ENCODE data around the gene IL1RAP. TPM values are rescaled to one million over a fixed set of nuclear protein-coding genes. Genes with fewer than 3 reads are reported as not detected.

Gene IL1RAP
- polyA plus RNA-seq, 3 donors: 8.0 to 12.6 (median 11.8) TPM

- intact Hi-C loops (cut with micrococcal nuclease): no loop called here
These were observed 20.9 kb upstream of the IL1RAP start for GRCh38 chr3:190492966-190493365.

DNA sequence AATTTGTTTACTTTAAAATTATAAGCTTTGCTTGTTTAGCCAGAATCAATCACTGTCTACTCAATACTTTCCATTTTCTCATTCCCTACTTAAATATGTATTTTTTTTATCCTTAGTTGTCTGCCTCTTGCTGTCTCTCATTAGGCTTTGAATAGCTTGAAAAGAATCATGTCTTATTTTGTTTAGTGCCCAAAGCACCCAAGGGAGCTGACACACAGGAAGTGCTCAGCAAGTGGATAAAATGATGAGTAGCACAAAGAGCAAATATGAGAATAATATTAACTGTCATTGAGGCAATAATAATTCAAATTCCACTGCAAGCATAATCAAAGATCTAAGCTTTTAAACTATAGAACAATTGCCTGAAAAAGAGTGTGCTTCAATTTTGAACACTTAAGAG is 19.0 kb upstream of the IL1RAP start:
- peaks cover 6% of the 10 kb centered on the region for H3K4me1 Mint-ChIP-seq
- peaks cover 8 to 20% (median 15%) of the 10 kb centered on the region in 3 donors for H3K27me3 Mint-ChIP-seq (ENCODE audit: low read depth in 3 of 3)
- H3K4me2 ChIP-seq (replicated peaks; ENCODE audit: extremely low read depth, low read length, poor library complexity, severe bottlenecking): no peak overlapping the region
- H3K36me3 ChIP-seq (replicated peaks in 1 of 2; ENCODE audit: control insufficient read depth in 1 of 2, insufficient read depth in 2 of 2, low read length in 2 of 2): no peaks in the 10 kb centered on the region
- H3K27me3 ChIP-seq (ENCODE audit: control insufficient read depth in 2 of 2, insufficient read depth in 2 of 2, low read length in 2 of 2): peaks cover 21 to 27% of the 10 kb centered on the region in 2 donors
- H2AFZ ChIP-seq (ENCODE audit: insufficient read depth, low read depth, low read length, poor library complexity, severe bottlenecking): no peak overlapping the region
- TF ChIP-seq, protein P1, sequence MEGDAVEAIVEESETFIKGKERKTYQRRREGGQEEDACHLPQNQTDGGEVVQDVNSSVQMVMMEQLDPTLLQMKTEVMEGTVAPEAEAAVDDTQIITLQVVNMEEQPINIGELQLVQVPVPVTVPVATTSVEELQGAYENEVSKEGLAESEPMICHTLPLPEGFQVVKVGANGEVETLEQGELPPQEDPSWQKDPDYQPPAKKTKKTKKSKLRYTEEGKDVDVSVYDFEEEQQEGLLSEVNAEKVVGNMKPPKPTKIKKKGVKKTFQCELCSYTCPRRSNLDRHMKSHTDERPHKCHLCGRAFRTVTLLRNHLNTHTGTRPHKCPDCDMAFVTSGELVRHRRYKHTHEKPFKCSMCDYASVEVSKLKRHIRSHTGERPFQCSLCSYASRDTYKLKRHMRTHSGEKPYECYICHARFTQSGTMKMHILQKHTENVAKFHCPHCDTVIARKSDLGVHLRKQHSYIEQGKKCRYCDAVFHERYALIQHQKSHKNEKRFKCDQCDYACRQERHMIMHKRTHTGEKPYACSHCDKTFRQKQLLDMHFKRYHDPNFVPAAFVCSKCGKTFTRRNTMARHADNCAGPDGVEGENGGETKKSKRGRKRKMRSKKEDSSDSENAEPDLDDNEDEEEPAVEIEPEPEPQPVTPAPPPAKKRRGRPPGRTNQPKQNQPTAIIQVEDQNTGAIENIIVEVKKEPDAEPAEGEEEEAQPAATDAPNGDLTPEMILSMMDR (IDR thresholded peaks at IDR 0.05): no peak
- H3K27ac Mint-ChIP-seq: no peak overlapping the region
- H3K9me3 ChIP-seq (replicated peaks in 1 of 2; ENCODE audit: control insufficient read depth in 1 of 2, insufficient read depth in 1 of 2, low read length in 2 of 2): no peaks in the 10 kb centered on the region
- peaks cover 0 to 2% (median 0%) of the 10 kb centered on the region in 7 donors for H3K9me3 Mint-ChIP-seq
- H3K4me3 ChIP-seq (replicated peaks in 1 of 3; ENCODE audit: low read depth in 2 of 3, low read length in 3 of 3): no peak overlapping the region
- no peak overlapping the region for H3K9ac ChIP-seq (ENCODE audit: insufficient read depth, low read length, poor library complexity, severe bottlenecking)
- no peaks in the 10 kb centered on the region for H3K36me3 Mint-ChIP-seq
- no peaks in the 10 kb centered on the region for H4K20me1 ChIP-seq (ENCODE audit: insufficient read depth, low read length)
- no peak for DNase-seq
- H3K79me2 ChIP-seq (ENCODE audit: insufficient read depth, low read length): no peaks in the 10 kb centered on the region
- intact Hi-C loops (cut with micrococcal nuclease): no loop called here
- peaks cover 0 to 9% of the 10 kb centered on the region in 2 donors for H3K4me1 ChIP-seq (ENCODE audit: control insufficient read depth in 1 of 2, insufficient read depth in 2 of 2, low read length in 2 of 2)
- H3K27ac ChIP-seq (ENCODE audit: low read depth in 1 of 2, low read length in 2 of 2): no peak overlapping the region
- H3K4me3 Mint-ChIP-seq: no peak overlapping the region

More at GRCh38 chr3:190492966-190493365, 20.9 kb upstream of the IL1RAP start:
- no peak overlapping the region for H3K4me3 ChIP-seq (replicated peaks in 1 of 3; ENCODE audit: low read depth in 2 of 3, low read length in 3 of 3)
- Mint-ChIP-seq H3K27ac (peak overlapping the region in 2 of 7 donors; percentile 19 to 52), H3K27me3 (ENCODE audit: low read depth in 3 of 3) (peaks cover 12 to 21% (median 18%) of the 10 kb centered on the region in 3 donors), H3K9me3 (peaks cover 0 to 2% (median 0%) of the 10 kb centered on the region in 7 donors), H3K36me3 (no peaks in the 10 kb centered on the region), H3K4me1 (peaks cover 6% of the 10 kb centered on the region), H3K4me3 (no peak overlapping the region)
- no peak for DNase-seq
- H3K79me2 ChIP-seq (ENCODE audit: insufficient read depth, low read length): no peaks in the 10 kb centered on the region
- no peaks in the 10 kb centered on the region for H3K36me3 ChIP-seq (replicated peaks in 1 of 2; ENCODE audit: control insufficient read depth in 1 of 2, insufficient read depth in 2 of 2, low read length in 2 of 2)
- H3K4me1 ChIP-seq (ENCODE audit: control insufficient read depth in 1 of 2, insufficient read depth in 2 of 2, low read length in 2 of 2): peaks cover 0 to 9% of the 10 kb centered on the region in 2 donors
- H4K20me1 ChIP-seq (ENCODE audit: insufficient read depth, low read length): no peaks in the 10 kb centered on the region
- no peak overlapping the region for H3K9ac ChIP-seq (ENCODE audit: insufficient read depth, low read length, poor library complexity, severe bottlenecking)
- no peak overlapping the region for H3K4me2 ChIP-seq (replicated peaks; ENCODE audit: extremely low read depth, low read length, poor library complexity, severe bottlenecking)
- H3K9me3 ChIP-seq (replicated peaks in 1 of 2; ENCODE audit: control insufficient read depth in 1 of 2, insufficient read depth in 1 of 2, low read length in 2 of 2): no peaks in the 10 kb centered on the region
- no peak overlapping the region for H3K27ac ChIP-seq (ENCODE audit: low read depth in 1 of 2, low read length in 2 of 2)
- TF ChIP-seq, protein P1 (IDR thresholded peaks at IDR 0.05): no peak
- 89% methylated on average over 4 of the region's 4 CpGs for WGBS (ENCODE audit: insufficient coverage)
- H3K27me3 ChIP-seq (ENCODE audit: control insufficient read depth in 2 of 2, insufficient read depth in 2 of 2, low read length in 2 of 2): peaks cover 24 to 29% of the 10 kb centered on the region in 2 donors
- no peak overlapping the region for H2AFZ ChIP-seq (ENCODE audit: insufficient read depth, low read depth, low read length, poor library complexity, severe bottlenecking)

All from CD14-positive monocyte (primary cell).